GM23338 (cell line): ENCODE data around the gene PEA15. TPM values are rescaled to one million over a fixed set of nuclear protein-coding genes. Genes with fewer than 3 reads are reported as not detected.

Experiments
- ATAC-seq: fragments of 200-7000 bp; cut with Tn5 transposase; 3 replicates; pipeline ENCODE4 v1.9.1; 2020
- DNase-seq: peaks from one replicate; pipeline ENCODE4 v3.0.0-alpha.2; 2015; ENCODE audit warnings: low spot score
- H2AFZ ChIP-seq: fragments of 200-600 bp; sonication (generic); 2 replicates; pipeline ENCODE4 v1.8.0; 2016; ENCODE audit warnings: antibody characterized with exemption, mild to moderate bottlenecking, moderate library complexity
- H3F3A ChIP-seq: fragments of 200-600 bp; sonication (generic); replicated peaks from 2 replicates; pipeline ENCODE4 v1.8.0; 2017; ENCODE audit warnings: antibody characterized with exemption, mixed run types, low read depth
- H3K27ac ChIP-seq: fragments of 200-600 bp; sonication (generic); 2 replicates; pipeline ENCODE4 v1.6.1; 2016; ENCODE audit warnings: low read depth
- H3K27me3 ChIP-seq: fragments of 200-600 bp; sonication (generic); 2 replicates; pipeline ENCODE4 v1.8.0; 2016; ENCODE audit warnings: mild to moderate bottlenecking, mixed run types, moderate library complexity; ENCODE audit not compliant: insufficient read depth
- H3K36me3 ChIP-seq: fragments of 200-600 bp; sonication (generic); 2 replicates; pipeline ENCODE4 v1.8.0; 2016; ENCODE audit warnings: mild to moderate bottlenecking; ENCODE audit not compliant: insufficient read depth
- H3K4me1 ChIP-seq: fragments of 200-600 bp; sonication (generic); 2 replicates; pipeline ENCODE4 v1.8.0; 2016; ENCODE audit warnings: mild to moderate bottlenecking, moderate library complexity; ENCODE audit not compliant: insufficient read depth
- H3K4me2 ChIP-seq: fragments of 200-600 bp; sonication (generic); 2 replicates; pipeline ENCODE4 v1.7.1; 2017; ENCODE audit warnings: mixed run types
- H3K4me3 ChIP-seq: fragments of 200-600 bp; sonication (generic); 2 replicates; pipeline ENCODE4 v1.6.1; 2016; ENCODE audit warnings: mixed run types
- H3K79me2 ChIP-seq: fragments of 200-600 bp; sonication (generic); replicated peaks from 2 replicates; pipeline ENCODE4 v1.8.0; 2017; ENCODE audit warnings: mild to moderate bottlenecking; ENCODE audit not compliant: insufficient read depth
- H3K9me2 ChIP-seq: fragments of 200-600 bp; sonication (generic); 2 replicates; pipeline ENCODE4 v1.8.0; 2017; ENCODE audit not compliant: insufficient read depth
- H4K20me1 ChIP-seq: fragments of 200-600 bp; sonication (generic); replicated peaks from 2 replicates; pipeline ENCODE4 v1.8.0; 2017; ENCODE audit warnings: mild to moderate bottlenecking; ENCODE audit not compliant: insufficient read depth
- H3K27ac Mint-ChIP-seq: 2 replicates; pipeline ENCODE4 v1.8.0; 2020; ENCODE audit warnings: inconsistent platforms, mild to moderate bottlenecking, moderate library complexity, mixed read lengths
- H3K27me3 Mint-ChIP-seq: 3 replicates; pipeline ENCODE4 v1.8.0; 2022; ENCODE audit warnings: low read depth, mild to moderate bottlenecking, moderate library complexity, mixed read lengths, inconsistent platforms; ENCODE audit not compliant: insufficient read depth, poor library complexity
- H3K36me3 Mint-ChIP-seq: 3 replicates; pipeline ENCODE4 v1.8.0; 2021; ENCODE audit warnings: low read depth, mild to moderate bottlenecking, inconsistent platforms, moderate library complexity, mixed read lengths
- H3K4me1 Mint-ChIP-seq: 3 replicates; pipeline ENCODE4 v1.8.0; 2020; ENCODE audit warnings: mild to moderate bottlenecking, inconsistent platforms, mixed read lengths
- H3K4me3 Mint-ChIP-seq: 3 replicates; pipeline ENCODE4 v1.8.0; 2021; ENCODE audit warnings: moderate library complexity, mild to moderate bottlenecking, inconsistent platforms, mixed read lengths
- H3K9me3 Mint-ChIP-seq: 3 replicates; pipeline ENCODE4 v1.8.0; 2020; ENCODE audit warnings: moderate library complexity, mild to moderate bottlenecking, inconsistent platforms, mixed read lengths
- CTCF ChIP-seq, 2 experiments: fragments of 200-600 bp in 1 of 2; sonication (generic) in 1 of 2; conservative IDR thresholded peaks; 2 replicates each; pipeline versions ENCODE4 v1.5.1 to v1.6.1; 2016 to 2017; ENCODE audit warnings: antibody characterized with exemption in 2 of 2, low read depth in 2 of 2, mild to moderate bottlenecking in 2 of 2, moderate library complexity in 1 of 2
- EZH2phosphoT487 ChIP-seq: fragments of 200-600 bp; sonication (generic); IDR thresholded peaks from one replicate; pipeline ENCODE4 v1.8.1; 2018; ENCODE audit warnings: antibody characterized with exemption; ENCODE audit not compliant: unreplicated experiment
- JUNB ChIP-seq: IDR thresholded peaks from one replicate; pipeline ENCODE4 v1.6.1; 2016; ENCODE audit warnings: antibody characterized with exemption; ENCODE audit not compliant: unreplicated experiment
- POLR2AphosphoS5 ChIP-seq: IDR thresholded peaks from 2 replicates; pipeline ENCODE4 v1.6.1; 2016; ENCODE audit warnings: antibody characterized with exemption, low read depth
- REST ChIP-seq: IDR thresholded peaks from one replicate; pipeline ENCODE4 v1.6.1; 2018; ENCODE audit warnings: antibody characterized with exemption; ENCODE audit not compliant: unreplicated experiment
- STAT1 ChIP-seq: IDR thresholded peaks from one replicate; pipeline ENCODE4 v1.6.1; 2016; ENCODE audit warnings: antibody characterized with exemption; ENCODE audit not compliant: unreplicated experiment
- ZNF331 ChIP-seq: fragments of 250-450 bp; sonication (Bioruptor Pico); IDR thresholded peaks from 2 replicates; pipeline ENCODE4 v1.5.0; 2020; ENCODE audit warnings: low read depth, mild to moderate bottlenecking, moderate library complexity
- polyA plus RNA-seq: library from polyadenylated mRNA; unstranded; fragments of >200 nt; fragmentation: Nextera tagmentation; extraction: Ambion mirVana; gene quantifications from 2 replicates; pipeline ENCODE4 v1.2.1, GENCODE V29; 2016
- total RNA-seq: library from RNA; depleted of rRNA; stranded (reverse); fragments of >200 nt; shearing (Covaris generic); gene quantifications from 2 replicates; pipeline ENCODE4 v1.2.3, GENCODE V29; 2014
- TF ChIP-seq, protein P1 (sequence below): fragments of 250-450 bp; sonication (Bioruptor Pico); IDR thresholded peaks from 2 replicates; pipeline ENCODE4 v1.5.0; 2020; ENCODE audit warnings: mild to moderate bottlenecking, moderate library complexity

PEA15 gene
- total and polyA plus RNA-seq, 2 experiments from 2014 or later = 60.3 to 80.8 TPM

- Histone ChIP-seq H3K9me2 (0 out of 2 replicates have a peak, but pooled peaks cover 4% of the 10 kb centered on the region), H3K4me1 (no peaks in the 10 kb centered on the region), H4K20me1 (no peaks in the 10 kb centered on the region), H3K36me3 (no peaks in the 10 kb centered on the region), H3K79me2 (no peaks in the 10 kb centered on the region), H3K4me2 (no peak overlapping the region), H3K27ac (no peak overlapping the region), H2AFZ (no peak overlapping the region), H3K4me3 (no peak overlapping the region), H3F3A (no peaks in the 10 kb centered on the region), H3K27me3 (no peaks in the 10 kb centered on the region)
- no peaks in the 10 kb centered on the region for H3K4me1 Mint-ChIP-seq
- no peaks in the 10 kb centered on the region for H3K36me3 Mint-ChIP-seq
- ATAC-seq = no peak
- no peaks in the 10 kb centered on the region for H3K9me3 Mint-ChIP-seq
- no peak for DNase-seq
- no peak for TF ChIP-seq JUNB
- TF ChIP-seq CTCF (conservative IDR thresholded peaks at IDR 0.05; ENCODE audit: low read depth in 2 of 2) = no peak
- no peak for TF ChIP-seq REST
- TF ChIP-seq, protein P1, sequence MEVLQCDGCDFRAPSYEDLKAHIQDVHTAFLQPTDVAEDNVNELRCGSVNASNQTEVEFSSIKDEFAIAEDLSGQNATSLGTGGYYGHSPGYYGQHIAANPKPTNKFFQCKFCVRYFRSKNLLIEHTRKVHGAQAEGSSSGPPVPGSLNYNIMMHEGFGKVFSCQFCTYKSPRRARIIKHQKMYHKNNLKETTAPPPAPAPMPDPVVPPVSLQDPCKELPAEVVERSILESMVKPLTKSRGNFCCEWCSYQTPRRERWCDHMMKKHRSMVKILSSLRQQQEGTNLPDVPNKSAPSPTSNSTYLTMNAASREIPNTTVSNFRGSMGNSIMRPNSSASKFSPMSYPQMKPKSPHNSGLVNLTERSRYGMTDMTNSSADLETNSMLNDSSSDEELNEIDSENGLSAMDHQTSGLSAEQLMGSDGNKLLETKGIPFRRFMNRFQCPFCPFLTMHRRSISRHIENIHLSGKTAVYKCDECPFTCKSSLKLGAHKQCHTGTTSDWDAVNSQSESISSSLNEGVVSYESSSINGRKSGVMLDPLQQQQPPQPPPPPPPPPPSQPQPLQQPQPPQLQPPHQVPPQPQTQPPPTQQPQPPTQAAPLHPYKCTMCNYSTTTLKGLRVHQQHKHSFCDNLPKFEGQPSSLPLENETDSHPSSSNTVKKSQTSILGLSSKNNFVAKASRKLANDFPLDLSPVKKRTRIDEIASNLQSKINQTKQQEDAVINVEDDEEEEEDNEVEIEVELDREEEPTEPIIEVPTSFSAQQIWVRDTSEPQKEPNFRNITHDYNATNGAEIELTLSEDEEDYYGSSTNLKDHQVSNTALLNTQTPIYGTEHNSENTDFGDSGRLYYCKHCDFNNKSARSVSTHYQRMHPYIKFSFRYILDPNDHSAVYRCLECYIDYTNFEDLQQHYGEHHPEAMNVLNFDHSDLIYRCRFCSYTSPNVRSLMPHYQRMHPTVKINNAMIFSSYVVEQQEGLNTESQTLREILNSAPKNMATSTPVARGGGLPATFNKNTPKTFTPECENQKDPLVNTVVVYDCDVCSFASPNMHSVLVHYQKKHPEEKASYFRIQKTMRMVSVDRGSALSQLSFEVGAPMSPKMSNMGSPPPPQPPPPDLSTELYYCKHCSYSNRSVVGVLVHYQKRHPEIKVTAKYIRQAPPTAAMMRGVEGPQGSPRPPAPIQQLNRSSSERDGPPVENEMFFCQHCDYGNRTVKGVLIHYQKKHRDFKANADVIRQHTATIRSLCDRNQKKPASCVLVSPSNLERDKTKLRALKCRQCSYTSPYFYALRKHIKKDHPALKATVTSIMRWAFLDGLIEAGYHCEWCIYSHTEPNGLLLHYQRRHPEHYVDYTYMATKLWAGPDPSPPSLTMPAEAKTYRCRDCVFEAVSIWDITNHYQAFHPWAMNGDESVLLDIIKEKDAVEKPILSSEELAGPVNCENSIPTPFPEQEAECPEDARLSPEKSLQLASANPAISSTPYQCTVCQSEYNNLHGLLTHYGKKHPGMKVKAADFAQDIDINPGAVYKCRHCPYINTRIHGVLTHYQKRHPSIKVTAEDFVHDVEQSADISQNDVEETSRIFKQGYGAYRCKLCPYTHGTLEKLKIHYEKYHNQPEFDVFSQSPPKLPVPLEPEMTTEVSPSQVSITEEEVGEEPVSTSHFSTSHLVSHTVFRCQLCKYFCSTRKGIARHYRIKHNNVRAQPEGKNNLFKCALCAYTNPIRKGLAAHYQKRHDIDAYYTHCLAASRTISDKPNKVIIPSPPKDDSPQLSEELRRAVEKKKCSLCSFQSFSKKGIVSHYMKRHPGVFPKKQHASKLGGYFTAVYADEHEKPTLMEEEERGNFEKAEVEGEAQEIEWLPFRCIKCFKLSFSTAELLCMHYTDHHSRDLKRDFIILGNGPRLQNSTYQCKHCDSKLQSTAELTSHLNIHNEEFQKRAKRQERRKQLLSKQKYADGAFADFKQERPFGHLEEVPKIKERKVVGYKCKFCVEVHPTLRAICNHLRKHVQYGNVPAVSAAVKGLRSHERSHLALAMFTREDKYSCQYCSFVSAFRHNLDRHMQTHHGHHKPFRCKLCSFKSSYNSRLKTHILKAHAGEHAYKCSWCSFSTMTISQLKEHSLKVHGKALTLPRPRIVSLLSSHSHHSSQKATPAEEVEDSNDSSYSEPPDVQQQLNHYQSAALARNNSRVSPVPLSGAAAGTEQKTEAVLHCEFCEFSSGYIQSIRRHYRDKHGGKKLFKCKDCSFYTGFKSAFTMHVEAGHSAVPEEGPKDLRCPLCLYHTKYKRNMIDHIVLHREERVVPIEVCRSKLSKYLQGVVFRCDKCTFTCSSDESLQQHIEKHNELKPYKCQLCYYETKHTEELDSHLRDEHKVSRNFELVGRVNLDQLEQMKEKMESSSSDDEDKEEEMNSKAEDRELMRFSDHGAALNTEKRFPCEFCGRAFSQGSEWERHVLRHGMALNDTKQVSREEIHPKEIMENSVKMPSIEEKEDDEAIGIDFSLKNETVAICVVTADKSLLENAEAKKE (CRISPR knock-in tag) = no peak
- no peak for TF ChIP-seq EZH2phosphoT487
- no peak for TF ChIP-seq STAT1
- TF ChIP-seq POLR2AphosphoS5 = no peak
- TF ChIP-seq ZNF331 = no peak
- peaks cover 14% of the 10 kb centered on the region for H3K27me3 Mint-ChIP-seq
- no peak overlapping the region for H3K4me3 Mint-ChIP-seq
- H3K27ac Mint-ChIP-seq = no peak overlapping the region
Measured at GRCh38 chr1:160156361-160156760, 48.8 kb upstream of the PEA15 start.
